ENCODE measurements around the gene RWDD2A.
"Not testable (repeated sequence)": the region's sequence is repeated elsewhere in the genome, so short reads cannot be mapped to it uniquely, and the experiment has no call there.

Gene RWDD2A

DNA sequence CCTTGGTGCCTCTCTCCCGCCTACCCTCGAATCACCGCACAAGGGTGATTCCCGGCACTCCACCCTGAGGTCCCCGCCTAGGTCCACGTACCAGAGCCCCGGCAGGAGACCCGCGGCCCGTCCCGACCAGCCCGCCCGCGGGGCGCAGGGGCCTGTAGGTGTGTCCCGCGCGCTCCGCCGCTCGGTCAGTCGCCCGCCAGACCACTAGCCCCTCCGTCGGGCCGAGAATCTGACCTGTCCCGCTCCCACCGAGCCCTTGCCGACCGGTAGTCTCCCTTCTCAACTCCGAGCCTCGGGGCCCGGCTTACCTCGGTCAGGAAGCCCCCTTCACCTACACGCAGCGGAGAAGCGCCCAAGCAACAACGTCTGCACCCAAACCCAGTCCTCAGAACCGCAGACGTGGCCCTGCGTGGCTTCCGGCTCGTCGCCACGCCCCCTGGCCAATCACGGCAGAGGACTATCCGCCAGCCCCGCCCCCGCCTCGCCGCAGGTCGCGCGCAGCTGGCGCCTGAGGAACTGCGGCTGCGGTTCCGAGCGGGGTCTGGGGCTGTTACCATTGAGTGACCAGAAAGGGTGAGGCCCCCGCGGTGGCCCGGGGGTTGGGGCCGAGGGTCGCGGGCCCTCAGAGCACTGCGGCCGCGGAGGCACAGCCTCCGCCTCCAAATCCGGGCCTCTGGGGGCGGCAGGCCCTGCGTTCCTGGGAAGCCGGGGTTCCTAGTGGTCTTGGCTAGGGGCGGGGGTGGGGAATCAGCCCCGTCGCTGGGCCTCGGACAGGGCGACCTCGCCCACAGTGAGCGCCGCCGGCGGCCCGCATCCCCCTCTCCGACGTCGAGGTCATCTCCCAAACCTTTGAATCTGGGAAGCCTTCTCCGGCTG lies at the start of gene RWDD2A, which contains the start of gene PGM3:
RWDD2A (plus strand) TSS at position 487 of the 876 bp plus-strand sequence. CDS start 1,095 bp downstream, outside the sequence.
PGM3 (minus strand) TSS at position 395 of the 876 bp plus-strand sequence. CDS start 2,253 bp downstream, outside the sequence.
- DNase-seq = peak; percentile 89

GRCh38 chr6:83151114-83151513 lies 42.0 kb upstream of the RWDD2A start:
- no peak for DNase-seq

DNA sequence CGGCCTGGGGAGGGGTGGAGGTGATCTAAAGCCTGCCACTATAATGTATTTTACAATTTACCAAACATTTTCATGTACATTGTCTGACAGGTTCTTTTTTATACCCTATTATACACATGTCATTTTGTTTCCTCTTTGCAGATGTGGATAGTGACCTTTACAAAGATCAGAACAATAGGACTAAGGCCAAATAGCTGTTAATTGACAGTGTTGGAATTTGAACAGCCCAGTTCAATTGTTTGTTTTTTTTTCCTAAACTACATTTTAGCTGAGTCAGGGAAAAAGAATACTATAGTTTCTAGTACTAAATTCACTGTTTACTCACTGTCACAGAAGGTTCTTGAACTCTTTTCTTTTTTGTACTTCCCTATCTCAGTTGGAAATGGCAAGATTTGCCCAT lies 40.2 kb upstream of the RWDD2A start:
- no peak for DNase-seq

- DNase-seq = no peak
These were observed 39.2 kb upstream of the RWDD2A start for GRCh38 chr6:83153883-83154521.

GRCh38 chr6:83155794-83156193 lies 37.4 kb upstream of the RWDD2A start:
- no peak for DNase-seq

GRCh38 chr6:83160167-83160566 lies 33.0 kb upstream of the RWDD2A start:
- DNase-seq = no peak

- no peak for DNase-seq
These were observed 25.4 kb upstream of the RWDD2A start for GRCh38 chr6:83167726-83168278.

- no peak for DNase-seq
These were observed 24.6 kb upstream of the RWDD2A start for GRCh38 chr6:83168556-83168955.

DNA sequence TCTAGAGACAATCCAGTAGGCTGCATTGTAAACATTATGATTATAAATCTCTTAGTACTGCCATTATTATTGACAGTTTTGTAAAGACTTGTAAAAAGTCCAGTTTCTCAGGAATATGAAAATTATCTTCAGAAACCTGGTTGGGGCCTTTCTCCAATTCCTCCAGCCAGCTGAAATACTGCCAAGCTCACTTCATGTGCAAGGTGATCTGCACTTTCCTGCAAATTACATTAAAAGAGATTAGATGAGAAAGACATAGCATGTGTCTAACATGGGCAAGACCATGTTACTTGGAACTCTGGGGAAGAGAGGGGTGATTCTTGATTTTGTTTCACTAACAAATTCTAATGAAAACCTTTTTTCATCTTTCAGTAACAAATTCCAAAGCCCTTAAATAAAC lies 24.1 kb upstream of the RWDD2A start:
- no peak for DNase-seq

DNA sequence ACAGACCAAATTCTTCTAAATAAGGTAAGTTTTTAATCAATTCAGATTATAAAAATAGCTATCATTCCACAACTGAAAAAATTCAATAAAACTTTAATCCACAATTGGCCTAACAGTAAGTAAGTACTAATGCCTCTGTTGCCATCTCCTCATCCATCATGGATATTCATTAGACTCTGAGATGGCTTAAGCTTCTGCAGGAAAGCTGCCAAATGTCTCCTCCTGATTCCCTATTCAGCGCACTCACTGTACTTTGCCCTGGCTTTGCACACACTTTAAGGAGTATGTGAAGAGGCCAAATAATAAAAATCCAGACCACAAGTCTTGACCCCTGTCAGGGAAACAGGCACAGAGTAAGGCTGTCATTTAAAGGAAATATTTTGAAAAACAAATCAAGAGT lies 23.6 kb upstream of the RWDD2A start:
- no peak for DNase-seq

GRCh38 chr6:83176246-83176645 lies 16.9 kb upstream of the RWDD2A start:
- no peak for DNase-seq

- no peak for DNase-seq
These were observed 12.7 kb upstream of the RWDD2A start for GRCh38 chr6:83180426-83180950.

- DNase-seq = no peak
These were observed 11.0 kb upstream of the RWDD2A start for GRCh38 chr6:83182114-83182513.

GRCh38 chr6:83183082-83183828 lies 9.9 kb upstream of the RWDD2A start:
- no peak for DNase-seq

DNA sequence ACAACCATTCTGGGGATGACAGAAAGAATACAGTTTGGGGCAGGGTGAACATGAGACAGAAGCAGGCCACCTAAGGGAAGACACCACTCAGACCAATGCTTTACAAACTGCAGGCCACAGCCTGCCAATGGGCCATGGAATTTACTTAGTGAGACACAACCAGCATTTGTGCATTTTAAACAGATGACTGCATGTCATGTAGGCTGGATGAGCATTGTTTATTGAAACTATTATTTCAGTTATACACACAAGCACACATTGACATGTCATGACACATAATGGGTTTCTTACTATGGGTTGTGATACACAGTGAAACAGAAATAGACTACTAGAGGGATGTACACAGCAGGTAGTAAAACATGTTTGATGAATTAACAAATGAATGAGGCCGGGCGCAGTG lies 8.1 kb upstream of the RWDD2A start:
- DNase-seq = no peak

- DNase-seq = no peak
These were observed 4.7 kb upstream of the RWDD2A start for GRCh38 chr6:83188501-83188900.

DNA sequence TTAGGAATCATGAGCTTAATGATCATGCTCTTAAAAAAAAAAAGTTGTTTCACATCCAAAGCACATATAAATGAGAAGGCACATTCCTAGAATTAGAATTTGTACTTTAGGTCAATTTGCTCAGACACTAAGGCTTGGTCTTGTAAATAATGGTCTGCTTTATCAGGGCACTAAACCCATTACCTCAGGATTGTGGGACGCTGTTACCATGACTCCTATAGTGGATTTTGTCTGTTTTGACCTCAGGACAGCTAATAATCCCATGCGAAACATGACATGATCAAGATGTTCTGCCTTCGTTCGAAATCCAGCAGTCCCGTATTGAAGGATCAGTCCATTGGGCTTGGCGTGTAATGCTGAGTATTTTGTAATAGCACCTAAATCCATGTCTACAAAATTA lies 2.5 kb upstream of the RWDD2A start:
- DNase-seq = no peak

DNA sequence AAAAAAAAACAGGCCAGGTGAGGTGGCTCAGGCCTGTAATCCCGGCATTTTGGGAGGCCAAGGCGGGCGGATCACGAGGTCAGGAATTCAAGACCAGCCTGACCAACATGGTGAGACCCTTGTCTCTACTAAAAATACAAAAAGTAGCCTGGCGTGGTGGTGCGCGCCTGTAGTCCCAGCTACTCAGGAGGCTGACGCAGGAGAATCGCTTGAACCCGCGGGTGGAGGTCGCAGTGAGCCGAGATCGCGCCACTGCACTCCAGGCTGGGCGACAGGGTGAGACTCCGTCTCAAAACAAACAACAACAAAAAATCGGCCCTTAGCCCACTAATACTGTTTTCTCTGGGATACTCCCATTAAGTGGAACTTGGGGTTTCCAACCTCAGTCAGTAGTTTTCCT lies 1.2 kb upstream of the RWDD2A start:
- not testable (repeated sequence) for DNase-seq

DNA sequence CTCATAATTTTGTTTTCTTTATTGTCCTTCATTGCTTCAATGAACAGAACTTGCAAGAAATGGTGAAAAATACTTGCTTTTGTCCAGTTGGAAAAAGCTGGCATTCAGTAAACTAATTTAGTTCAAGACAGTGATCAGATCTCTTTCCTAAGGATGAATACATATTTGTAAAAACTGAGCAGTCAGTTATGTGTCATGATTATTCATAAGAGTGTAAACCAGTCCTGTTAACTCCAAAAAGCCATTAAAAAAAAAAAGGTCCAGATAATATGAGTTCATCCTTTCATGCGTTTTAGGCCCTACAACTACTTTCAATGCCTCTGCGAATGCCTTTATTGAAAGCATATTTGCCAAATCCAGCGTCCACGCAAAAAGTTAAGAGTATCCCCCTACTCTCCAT lies 701 bp upstream of the RWDD2A start:
- no peak for DNase-seq

GRCh38 chr6:83193747-83194566 lies 800 bp downstream of the RWDD2A start:
- no peak for DNase-seq

DNA sequence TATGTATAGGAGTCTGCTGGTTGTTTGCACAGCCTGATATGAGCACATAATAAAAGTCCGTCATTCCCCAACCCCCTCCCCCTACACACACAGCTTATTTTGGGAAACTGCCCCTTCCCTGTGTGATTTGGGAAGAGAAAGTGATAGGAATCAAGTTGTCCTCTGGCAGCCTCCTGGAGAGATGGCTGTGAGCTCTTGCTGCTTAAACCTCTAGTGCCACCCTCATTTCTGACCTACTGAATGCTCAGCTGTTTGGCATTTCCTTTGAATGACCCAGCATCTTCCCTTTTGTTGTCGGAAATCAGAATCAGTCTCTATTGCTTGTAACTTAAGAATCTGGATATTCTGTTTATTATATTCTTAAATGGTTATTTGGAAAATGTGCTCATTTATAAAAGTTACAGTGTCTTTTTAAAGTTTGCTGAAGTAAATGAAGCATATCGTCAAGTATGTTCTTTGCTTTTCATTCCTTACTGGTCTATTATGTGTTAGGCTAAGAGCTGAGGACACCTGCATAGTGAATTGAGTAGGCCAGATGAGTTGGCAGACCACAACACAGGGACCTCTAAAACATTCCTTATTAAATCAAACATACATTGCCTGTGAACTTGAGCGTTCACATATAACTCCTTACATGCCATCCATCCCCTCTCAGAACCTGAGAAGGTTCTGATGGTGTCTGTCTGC lies 5.5 kb downstream of the RWDD2A start:
- no peak for DNase-seq
